ENCODE data around the gene RNF152. TPM values are rescaled to one million over a fixed set of nuclear protein-coding genes. Genes with fewer than 3 reads are reported as not detected.

RNF152 gene
- total RNA-seq, 1 experiment from 2014 or later = 1.7 TPM

GRCh38 chr18:61860302-61860701 is 32.5 kb downstream of the RNF152 start:
- BruUV-seq (replicated peaks) = no TSS peak

GRCh38 chr18:61859113-61859512 is 33.7 kb downstream of the RNF152 start:
- intact Hi-C loops (cut with micrococcal nuclease) = no loop called here
- Mint-ChIP-seq H3K4me3 (ENCODE audit: unreplicated experiment) (no peak overlapping the region), H3K9me3 (ENCODE audit: unreplicated experiment) (no peaks in the 10 kb centered on the region), H3K4me1 (ENCODE audit: insufficient read depth, unreplicated experiment) (peaks cover 6% of the 10 kb centered on the region), H3K27ac (ENCODE audit: low read depth, unreplicated experiment) (no peak overlapping the region), H3K27me3 (ENCODE audit: insufficient read depth, unreplicated experiment) (no peaks in the 10 kb centered on the region), H3K36me3 (ENCODE audit: insufficient read depth, unreplicated experiment) (no peaks in the 10 kb centered on the region)
- TF ChIP-seq CTCF (IDR thresholded peaks at IDR 0.05; ENCODE audit: unreplicated experiment) = no peak
- POLR2A ChIA-PET = no interaction called here
- CTCF ChIA-PET = no interaction called here
- no TSS peak for BruUV-seq (replicated peaks)
- no peak for DNase-seq (ENCODE audit: unreplicated experiment)

More at GRCh38 chr18:61860302-61860701, 32.5 kb downstream of the RNF152 start:
- Mint-ChIP-seq H3K27ac (ENCODE audit: low read depth, unreplicated experiment) (no peak overlapping the region), H3K27me3 (ENCODE audit: insufficient read depth, unreplicated experiment) (no peaks in the 10 kb centered on the region), H3K4me1 (ENCODE audit: insufficient read depth, unreplicated experiment) (peaks cover 6% of the 10 kb centered on the region), H3K9me3 (ENCODE audit: unreplicated experiment) (no peaks in the 10 kb centered on the region), H3K36me3 (ENCODE audit: insufficient read depth, unreplicated experiment) (no peaks in the 10 kb centered on the region), H3K4me3 (ENCODE audit: unreplicated experiment) (no peak overlapping the region)
- no peak for TF ChIP-seq CTCF (IDR thresholded peaks at IDR 0.05; ENCODE audit: unreplicated experiment)
- POLR2A ChIA-PET = interaction anchor here (1.0 to 1.3 kb wide), 3 partner anchors 12 to 30 kb away, joined by 3 to 4 read pairs (median 3); no protein-coding TSS in a partner anchor
- CTCF ChIA-PET = interaction anchor here (0.6 to 1.5 kb wide), 4 partner anchors 14 to 252 kb away, joined by 3 to 4 read pairs (median 4); no protein-coding TSS in a partner anchor
- no peak for DNase-seq (ENCODE audit: unreplicated experiment)
- intact Hi-C loops (cut with micrococcal nuclease) = loop anchor here (1.0 kb wide), 1 partner anchor 271 kb away; no protein-coding TSS in a partner anchor

GRCh38 chr18:61856678-61857077 is 36.1 kb downstream of the RNF152 start:
- CTCF ChIA-PET = no interaction called here
- Mint-ChIP-seq H3K4me1 (ENCODE audit: insufficient read depth, unreplicated experiment) (peaks cover 14% of the 10 kb centered on the region), H3K27me3 (ENCODE audit: insufficient read depth, unreplicated experiment) (no peaks in the 10 kb centered on the region), H3K27ac (ENCODE audit: low read depth, unreplicated experiment) (no peak overlapping the region), H3K4me3 (ENCODE audit: unreplicated experiment) (no peak overlapping the region), H3K36me3 (ENCODE audit: insufficient read depth, unreplicated experiment) (no peaks in the 10 kb centered on the region), H3K9me3 (ENCODE audit: unreplicated experiment) (no peaks in the 10 kb centered on the region)
- no peak for TF ChIP-seq CTCF (IDR thresholded peaks at IDR 0.05; ENCODE audit: unreplicated experiment)
- intact Hi-C loops (cut with micrococcal nuclease) = no loop called here
- no TSS peak for BruUV-seq (replicated peaks)
- DNase-seq (ENCODE audit: unreplicated experiment) = no peak
- POLR2A ChIA-PET = no interaction called here

GRCh38 chr18:61855449-61856378 is 37.1 kb downstream of the RNF152 start:
- H3K36me3 Mint-ChIP-seq (ENCODE audit: insufficient read depth, unreplicated experiment) = no peaks in the 10 kb centered on the region
- no peak overlapping the region for H3K27ac Mint-ChIP-seq (ENCODE audit: low read depth, unreplicated experiment)
- no peak for TF ChIP-seq CTCF (IDR thresholded peaks at IDR 0.05; ENCODE audit: unreplicated experiment)
- no peak for DNase-seq (ENCODE audit: unreplicated experiment)
- POLR2A ChIA-PET = interaction anchor here (0.6 to 0.7 kb wide), 2 partner anchors 29 to 183 kb away, joined by 3 to 4 read pairs; no protein-coding TSS in a partner anchor
- H3K27me3 Mint-ChIP-seq (ENCODE audit: insufficient read depth, unreplicated experiment) = no peaks in the 10 kb centered on the region
- no peak overlapping the region for H3K4me3 Mint-ChIP-seq (ENCODE audit: unreplicated experiment)
- CTCF ChIA-PET = interaction anchor here (0.6 to 1.3 kb wide), 3 partner anchors 54 to 275 kb away, joined by 3 read pairs; no protein-coding TSS in a partner anchor
- no TSS peak for BruUV-seq (replicated peaks)
- H3K9me3 Mint-ChIP-seq (ENCODE audit: unreplicated experiment) = no peaks in the 10 kb centered on the region
- H3K4me1 Mint-ChIP-seq (ENCODE audit: insufficient read depth, unreplicated experiment) = peaks cover 8% of the 10 kb centered on the region
- intact Hi-C loops (cut with micrococcal nuclease) = no loop called here
